ENCODE measurements around the gene LRRC26.

GRCh38 chr9:137194388-137194787 lies 24.5 kb upstream of the LRRC26 start:
- TF ChIP-seq CTCF (IDR thresholded peaks at IDR 0.05; ENCODE audit: extremely low read depth in 1 of 2, insufficient read depth in 1 of 2, low read depth in 1 of 2, low read length in 2 of 2) (no peak), POLR2A (IDR thresholded peaks at IDR 0.05; ENCODE audit: low read depth, low read length) (no peak), EZH2 (IDR thresholded peaks at IDR 0.05; ENCODE audit: borderline replicate concordance, low read depth, low read length, severe bottlenecking) (no peak), POLR2AphosphoS5 (IDR thresholded peaks at IDR 0.05; ENCODE audit: insufficient read depth, low read depth, low read length) (no peak), MAX (IDR thresholded peaks at IDR 0.05; ENCODE audit: insufficient read depth, insufficient read length) (no peak), JUN (IDR thresholded peaks at IDR 0.05; ENCODE audit: borderline replicate concordance, insufficient read depth, insufficient read length, low read depth) (no peak)

All from endothelial cell of umbilical vein (primary cell).